ENCODE results near the gene POPDC2.

Gene POPDC2

GRCh38 chr3:119594066-119594465 lies 66.3 kb downstream of the POPDC2 start:
- no peak for TF ChIP-seq CTCF (IDR thresholded peaks at IDR 0.05; ENCODE audit: borderline replicate concordance, insufficient read depth, low read depth, low read length)
- H3K4me3 ChIP-seq (ENCODE audit: low read depth, low read length) = no peak overlapping the region

GRCh38 chr3:119592861-119593260 lies 67.5 kb downstream of the POPDC2 start:
- H3K4me3 ChIP-seq (ENCODE audit: low read depth, low read length) = no peak overlapping the region
- TF ChIP-seq CTCF (IDR thresholded peaks at IDR 0.05; ENCODE audit: borderline replicate concordance, insufficient read depth, low read depth, low read length) = no peak
